ENCODE measurements around the gene KLHL9.
A peak's percentile ranks its signal among the peaks of the same experiment; 100 is the strongest.
"Not testable (repeated sequence)": the region's sequence is repeated elsewhere in the genome, so short reads cannot be mapped to it uniquely, and the experiment has no call there.

Gene KLHL9

GRCh38 chr9:21334701-21335632 is at the start of gene KLHL9:
Gene KLHL9 (minus strand): TSS chr9:21335404. CDS start chr9:21334859, 545 bp downstream.
- DNase-seq = peak; percentile 89

- DNase-seq = no peak
Observed at GRCh38 chr9:21383627-21384026, 48.4 kb upstream of the KLHL9 start.

GRCh38 chr9:21381448-21382339 is 46.5 kb upstream of the KLHL9 start:
- DNase-seq = peak; percentile 34 to 66

GRCh38 chr9:21371467-21371866 is 36.3 kb upstream of the KLHL9 start:
- DNase-seq = not testable (repeated sequence)

- no peak for DNase-seq
Observed at GRCh38 chr9:21367957-21368356, 32.8 kb upstream of the KLHL9 start, which contains the start of gene IFNA13. Gene IFNA13 (minus strand): TSS chr9:21368057. CDS start chr9:21368010, 47 bp downstream.

- DNase-seq = not testable (repeated sequence)
Observed at GRCh38 chr9:21367169-21367568, 32.0 kb upstream of the KLHL9 start.

- no peak for DNase-seq
Observed at GRCh38 chr9:21362287-21362686, 27.1 kb upstream of the KLHL9 start.

GRCh38 chr9:21357479-21358460 is 22.6 kb upstream of the KLHL9 start:
- peak in 1 of 2 donors; percentile 37 for DNase-seq

- DNase-seq = no peak
Observed at GRCh38 chr9:21350787-21351186, 15.6 kb upstream of the KLHL9 start, which contains the start of gene IFNA6. Gene IFNA6 (minus strand): TSS chr9:21350887. CDS start chr9:21350887, 0 bp downstream.

GRCh38 chr9:21348430-21348970 is 13.3 kb upstream of the KLHL9 start:
- no peak for DNase-seq

GRCh38 chr9:21340735-21341134 is 5.5 kb upstream of the KLHL9 start:
- DNase-seq = no peak

GRCh38 chr9:21336457-21336856 is 1.3 kb upstream of the KLHL9 start:
- no peak for DNase-seq

GRCh38 chr9:21333226-21333625 is 2.0 kb downstream of the KLHL9 start:
- no peak for DNase-seq

- no peak for DNase-seq
Observed at GRCh38 chr9:21331676-21332402, 3.4 kb downstream of the KLHL9 start.

GRCh38 chr9:21326526-21327139 is 8.6 kb downstream of the KLHL9 start:
- DNase-seq = peak in 1 of 2 donors; percentile 78

- DNase-seq = no peak
Observed at GRCh38 chr9:21324047-21324446, 11.2 kb downstream of the KLHL9 start.

GRCh38 chr9:21322911-21323461 is 12.2 kb downstream of the KLHL9 start:
- no peak for DNase-seq

- DNase-seq = no peak
Observed at GRCh38 chr9:21320465-21320864, 14.7 kb downstream of the KLHL9 start.

- peak; percentile 18 to 45 for DNase-seq
Observed at GRCh38 chr9:21317956-21318923, 17.0 kb downstream of the KLHL9 start.

Data from CD4-positive, alpha-beta T cell treated with Interleukin-4 for 1 hour (primary cell).